A549 (cell line): ENCODE results near the gene ARHGAP35.

Experiments
- EP300 ChIP-seq, 2 experiments: fragments of >200 bp; sonication (Bioruptor Twin); formaldehyde crosslinking; IDR thresholded peaks; 2 replicates in 1 of 2; 3 replicates in 1 of 2; pipeline ENCODE4 v1.6.1; 2016 to 2017
- HDAC2 ChIP-seq: fragments of 200-600 bp; sonication (generic); IDR thresholded peaks from 2 replicates; pipeline ENCODE4 v1.6.1; 2016
- MYC ChIP-seq: IDR thresholded peaks from 2 replicates; pipeline ENCODE4 v1.6.1; 2012; ENCODE audit warnings: mild to moderate bottlenecking, inconsistent platforms, low read length, improper control_type of control experiment, borderline replicate concordance
- POLR2A ChIP-seq: IDR thresholded peaks from 2 replicates; pipeline ENCODE4 v1.6.1; 2012; ENCODE audit warnings: mild to moderate bottlenecking, low read length
- RAD21 ChIP-seq, 2 experiments: fragments of >200 bp in 1 of 2; sonication (Bioruptor Twin) in 1 of 2; formaldehyde crosslinking in 1 of 2; IDR thresholded peaks in 1 of 2; conservative IDR thresholded peaks in 1 of 2; 2 replicates in 1 of 2; 3 replicates in 1 of 2; pipeline ENCODE4 v1.6.1; 2012 to 2018; ENCODE audit warnings: inconsistent platforms in 1 of 2
- RFX5 ChIP-seq: fragments of 450-650 bp; IDR thresholded peaks from 2 replicates; pipeline ENCODE4 v1.7.1; 2014; ENCODE audit warnings: antibody characterized with exemption, mild to moderate bottlenecking, moderate library complexity
- TF ChIP-seq, protein P1 (sequence below): fragments of >200 bp; sonication (Bioruptor Twin); formaldehyde crosslinking; IDR thresholded peaks from 3 replicates; pipeline ENCODE4 v1.5.1; 2016
- TF ChIP-seq, protein P2 (sequence below): IDR thresholded peaks from 2 replicates; pipeline ENCODE4 v1.6.1; 2012; ENCODE audit warnings: low read depth, borderline replicate concordance
- TF ChIP-seq, protein P3 (sequence below): fragments of 150-350 bp; IDR thresholded peaks from 2 replicates; pipeline ENCODE4 v1.6.1; 2014; ENCODE audit warnings: low read depth, mild to moderate bottlenecking, low read length
- TF ChIP-seq, protein P4 (sequence below): fragments of 450-650 bp; IDR thresholded peaks from 2 replicates; pipeline ENCODE4 v1.6.1; 2014; ENCODE audit warnings: antibody characterized with exemption

DNA sequence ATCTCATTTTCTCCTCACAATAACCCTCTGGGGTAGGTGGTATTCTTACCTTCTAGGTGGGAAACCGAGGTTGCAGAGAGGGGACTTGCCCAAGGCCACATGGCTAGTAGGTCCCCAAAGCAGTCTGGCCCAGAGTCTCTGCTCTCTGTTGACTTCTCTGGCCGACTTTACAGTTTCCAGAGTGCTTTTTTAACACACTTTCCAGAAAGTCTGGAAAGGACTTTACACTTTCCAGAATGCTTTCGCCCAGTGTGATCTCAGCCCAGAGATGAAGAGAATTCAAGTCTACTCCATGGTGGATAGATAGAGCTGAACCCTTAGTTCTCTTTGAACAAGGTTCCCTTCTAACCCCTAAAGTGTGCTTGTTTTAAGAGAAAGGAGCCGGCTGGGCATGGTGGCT lies 12.2 kb downstream of the ARHGAP35 start:
- TF ChIP-seq, protein P1, sequence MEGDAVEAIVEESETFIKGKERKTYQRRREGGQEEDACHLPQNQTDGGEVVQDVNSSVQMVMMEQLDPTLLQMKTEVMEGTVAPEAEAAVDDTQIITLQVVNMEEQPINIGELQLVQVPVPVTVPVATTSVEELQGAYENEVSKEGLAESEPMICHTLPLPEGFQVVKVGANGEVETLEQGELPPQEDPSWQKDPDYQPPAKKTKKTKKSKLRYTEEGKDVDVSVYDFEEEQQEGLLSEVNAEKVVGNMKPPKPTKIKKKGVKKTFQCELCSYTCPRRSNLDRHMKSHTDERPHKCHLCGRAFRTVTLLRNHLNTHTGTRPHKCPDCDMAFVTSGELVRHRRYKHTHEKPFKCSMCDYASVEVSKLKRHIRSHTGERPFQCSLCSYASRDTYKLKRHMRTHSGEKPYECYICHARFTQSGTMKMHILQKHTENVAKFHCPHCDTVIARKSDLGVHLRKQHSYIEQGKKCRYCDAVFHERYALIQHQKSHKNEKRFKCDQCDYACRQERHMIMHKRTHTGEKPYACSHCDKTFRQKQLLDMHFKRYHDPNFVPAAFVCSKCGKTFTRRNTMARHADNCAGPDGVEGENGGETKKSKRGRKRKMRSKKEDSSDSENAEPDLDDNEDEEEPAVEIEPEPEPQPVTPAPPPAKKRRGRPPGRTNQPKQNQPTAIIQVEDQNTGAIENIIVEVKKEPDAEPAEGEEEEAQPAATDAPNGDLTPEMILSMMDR, result no peak
- TF ChIP-seq POLR2A (no peak), EP300 (IDR thresholded peaks at IDR 0.05) (no peak), RFX5 (no peak), MYC (no peak), HDAC2 (no peak), RAD21 (conservative IDR thresholded peaks at IDR 0.05 in 1 of 2, IDR thresholded peaks at IDR 0.05 in 1 of 2) (no peak)
- TF ChIP-seq, protein P2, sequence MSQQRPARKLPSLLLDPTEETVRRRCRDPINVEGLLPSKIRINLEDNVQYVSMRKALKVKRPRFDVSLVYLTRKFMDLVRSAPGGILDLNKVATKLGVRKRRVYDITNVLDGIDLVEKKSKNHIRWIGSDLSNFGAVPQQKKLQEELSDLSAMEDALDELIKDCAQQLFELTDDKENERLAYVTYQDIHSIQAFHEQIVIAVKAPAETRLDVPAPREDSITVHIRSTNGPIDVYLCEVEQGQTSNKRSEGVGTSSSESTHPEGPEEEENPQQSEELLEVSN, result no peak
- TF ChIP-seq, protein P3, sequence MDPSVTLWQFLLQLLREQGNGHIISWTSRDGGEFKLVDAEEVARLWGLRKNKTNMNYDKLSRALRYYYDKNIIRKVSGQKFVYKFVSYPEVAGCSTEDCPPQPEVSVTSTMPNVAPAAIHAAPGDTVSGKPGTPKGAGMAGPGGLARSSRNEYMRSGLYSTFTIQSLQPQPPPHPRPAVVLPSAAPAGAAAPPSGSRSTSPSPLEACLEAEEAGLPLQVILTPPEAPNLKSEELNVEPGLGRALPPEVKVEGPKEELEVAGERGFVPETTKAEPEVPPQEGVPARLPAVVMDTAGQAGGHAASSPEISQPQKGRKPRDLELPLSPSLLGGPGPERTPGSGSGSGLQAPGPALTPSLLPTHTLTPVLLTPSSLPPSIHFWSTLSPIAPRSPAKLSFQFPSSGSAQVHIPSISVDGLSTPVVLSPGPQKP, result no peak
- TF ChIP-seq, protein P4, sequence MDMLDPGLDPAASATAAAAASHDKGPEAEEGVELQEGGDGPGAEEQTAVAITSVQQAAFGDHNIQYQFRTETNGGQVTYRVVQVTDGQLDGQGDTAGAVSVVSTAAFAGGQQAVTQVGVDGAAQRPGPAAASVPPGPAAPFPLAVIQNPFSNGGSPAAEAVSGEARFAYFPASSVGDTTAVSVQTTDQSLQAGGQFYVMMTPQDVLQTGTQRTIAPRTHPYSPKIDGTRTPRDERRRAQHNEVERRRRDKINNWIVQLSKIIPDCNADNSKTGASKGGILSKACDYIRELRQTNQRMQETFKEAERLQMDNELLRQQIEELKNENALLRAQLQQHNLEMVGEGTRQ, result no peak
